GM12878 (cell line): ENCODE data around the gene ZNF808. TPM values are rescaled to one million over a fixed set of nuclear protein-coding genes. Genes with fewer than 3 reads are reported as not detected.

Experiments used
- BMI1 ChIP-seq: fragments of 450-650 bp; IDR thresholded peaks from 2 replicates; pipeline ENCODE4 v1.6.1; 2016; ENCODE audit warnings: mild to moderate bottlenecking, moderate library complexity, borderline replicate concordance
- ESRRA ChIP-seq: IDR thresholded peaks from 2 replicates; pipeline ENCODE4 v1.6.1; 2012; ENCODE audit warnings: mild to moderate bottlenecking, low read length, improper control_type of control experiment
- HDGF ChIP-seq: fragments of 450-650 bp; IDR thresholded peaks from 2 replicates; pipeline ENCODE4 v1.6.1; 2016; ENCODE audit warnings: antibody characterized with exemption
- JUNB ChIP-seq: IDR thresholded peaks from 2 replicates; pipeline ENCODE4 v1.6.1; 2016; ENCODE audit warnings: antibody characterized with exemption, mild to moderate bottlenecking
- LARP7 ChIP-seq: fragments of 450-650 bp; IDR thresholded peaks from 2 replicates; pipeline ENCODE4 v1.6.1; 2017; ENCODE audit warnings: mild to moderate bottlenecking
- NBN ChIP-seq: fragments of 450-650 bp; IDR thresholded peaks from 2 replicates; pipeline ENCODE4 v1.6.1; 2016
- NFXL1 ChIP-seq: fragments of 450-650 bp; IDR thresholded peaks from 2 replicates; pipeline ENCODE4 v1.6.1; 2017; ENCODE audit warnings: antibody characterized with exemption, mild to moderate bottlenecking, borderline replicate concordance
- SIN3A ChIP-seq: IDR thresholded peaks from 2 replicates; pipeline ENCODE4 v1.6.1; 2012; ENCODE audit warnings: low read depth, low read length, improper control_type of control experiment
- SPI1 ChIP-seq: IDR thresholded peaks from 2 replicates; pipeline ENCODE4 v1.6.1; 2011; ENCODE audit warnings: low read depth, mild to moderate bottlenecking, low read length, moderate library complexity, borderline replicate concordance; ENCODE audit not compliant: insufficient read depth
- SRF ChIP-seq, 2 experiments: IDR thresholded peaks; 2 replicates each; pipeline ENCODE4 v1.6.1; 2011; ENCODE audit warnings: low read depth in 2 of 2, low read length in 2 of 2, mild to moderate bottlenecking in 1 of 2, moderate library complexity in 1 of 2
- SUPT20H ChIP-seq: IDR thresholded peaks from 2 replicates; pipeline ENCODE4 v1.6.1; 2011; ENCODE audit warnings: low read depth, mild to moderate bottlenecking, low read length, moderate library complexity, borderline replicate concordance; ENCODE audit not compliant: control insufficient read depth
- TCF3 ChIP-seq: IDR thresholded peaks from 2 replicates; pipeline ENCODE4 v1.6.1; 2012; ENCODE audit warnings: low read depth, mild to moderate bottlenecking, low read length, borderline replicate concordance; ENCODE audit not compliant: insufficient read depth
- WRNIP1 ChIP-seq: IDR thresholded peaks from 2 replicates; pipeline ENCODE4 v1.6.1; 2011; ENCODE audit warnings: low read depth, low read length, improper control_type of control experiment, borderline replicate concordance
- ZNF384 ChIP-seq: IDR thresholded peaks from 2 replicates; pipeline ENCODE4 v1.6.1; 2012; ENCODE audit warnings: low read depth, mild to moderate bottlenecking, low read length, improper control_type of control experiment, borderline replicate concordance
- ZNF622 ChIP-seq: fragments of 450-650 bp; IDR thresholded peaks from 2 replicates; pipeline ENCODE4 v1.6.1; 2017; ENCODE audit warnings: mild to moderate bottlenecking, inconsistent platforms
- polyA plus RNA-seq, 11 experiments: library from polyadenylated mRNA; depleted of rRNA in 4 of 11; unstranded in 6 of 11; stranded (reverse) in 5 of 11; fragments of >200 nt; fragmentation: Nextera tagmentation in 4 of 11; fragmentation: Illumina TruSeq in 1 of 11; extraction: Ambion mirVana in 4 of 11; extraction: Trizol in 1 of 11; gene quantifications; 1 replicate in 1 of 11; 2 replicates in 10 of 11; pipeline versions ENCODE4 v1.2.1 to v1.2.3, GENCODE V29; 2011 to 2016; ENCODE audit warnings: inconsistent platforms in 2 of 11, missing spikeins in 2 of 11, low read depth in 1 of 11
- total RNA-seq, 4 experiments: library from RNA; depleted of rRNA in 3 of 4; stranded (reverse); fragments of >200 nt in 3 of 4; fragmentation: Illumina TruSeq in 1 of 4; extraction: Trizol in 1 of 4; gene quantifications; 2 replicates each; pipeline versions ENCODE4 v1.2.1 to v1.2.3, GENCODE V29; 2013 to 2021
- TF ChIP-seq, protein P1 (sequence below): IDR thresholded peaks from 2 replicates; pipeline ENCODE4 v1.6.1; 2011; ENCODE audit warnings: borderline replicate concordance, low read depth, mild to moderate bottlenecking, moderate library complexity, low read length; ENCODE audit not compliant: insufficient read depth, poor library complexity, severe bottlenecking
- TF ChIP-seq, protein P2 (sequence below): fragments of 450-650 bp; IDR thresholded peaks from 2 replicates; pipeline ENCODE4 v1.6.1; 2017; ENCODE audit warnings: low read depth, mild to moderate bottlenecking, moderate library complexity
- TF ChIP-seq, protein P3 (sequence below): fragments of 450-650 bp; IDR thresholded peaks from 2 replicates; pipeline ENCODE4 v1.6.1; 2017; ENCODE audit warnings: mild to moderate bottlenecking
- TF ChIP-seq, protein P4 (sequence below): fragments of 450-650 bp; IDR thresholded peaks from 2 replicates; pipeline ENCODE4 v1.6.1; 2018; ENCODE audit warnings: borderline replicate concordance, mild to moderate bottlenecking; ENCODE audit not compliant: partially characterized antibody

Gene ZNF808
- total and polyA plus RNA-seq, 10 of the 15 experiments (the other 5 are each of a cell fraction or from before 2014, with no cell fraction given), result 2.1 to 20.2 (median 7.2) TPM

DNA sequence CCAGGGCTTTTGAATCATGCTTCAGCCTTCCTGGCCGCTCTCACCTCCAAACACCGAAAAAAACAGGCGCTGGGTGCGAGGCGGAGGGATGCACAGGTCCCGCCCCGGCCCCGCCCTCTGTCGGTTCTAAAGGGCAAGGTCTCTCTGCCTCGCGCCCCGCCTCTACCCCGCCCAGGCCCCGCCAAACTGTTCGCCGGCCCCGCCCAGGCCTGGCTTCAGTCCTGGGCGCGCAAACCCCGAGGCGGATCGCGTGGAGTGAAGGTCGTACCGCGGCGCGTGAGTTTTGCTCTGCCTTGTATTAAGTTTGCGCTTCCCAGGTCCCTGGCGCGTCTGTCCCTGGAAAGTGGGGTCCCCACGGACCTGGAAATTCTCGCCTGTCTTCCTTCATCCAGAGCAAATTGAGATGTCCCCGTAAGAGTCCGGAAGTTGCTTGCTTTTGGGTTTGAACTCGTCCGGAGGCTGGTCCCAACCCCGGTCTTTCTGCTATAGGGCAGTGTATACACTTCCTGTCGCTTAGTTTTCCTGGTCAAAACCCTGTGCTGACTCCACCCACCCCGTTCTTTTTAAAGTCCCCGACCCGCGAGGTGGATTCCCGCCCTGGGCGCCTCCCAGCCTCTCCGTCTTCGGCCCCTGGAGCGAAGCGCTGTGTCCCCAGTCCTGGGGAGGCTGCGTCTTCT, 8.4 kb downstream of the ZNF808 start (continued):
- TF ChIP-seq SIN3A (peak; percentile 73), JUNB (peak; percentile 9; the same call in 1 of the 2 replicates), HDGF (no peak), WRNIP1 (no peak), SPI1 (no peak), ZNF622 (no peak), NFXL1 (no peak), NBN (peak; percentile 78), BMI1 (no peak), ESRRA (no peak), TCF3 (no peak), LARP7 (no peak), SRF (IDR thresholded peaks at IDR 0.05; ENCODE audit: low read depth in 2 of 2, low read length in 2 of 2) (no peak), SUPT20H (no peak), ZNF384 (no peak)
- TF ChIP-seq, protein P1, sequence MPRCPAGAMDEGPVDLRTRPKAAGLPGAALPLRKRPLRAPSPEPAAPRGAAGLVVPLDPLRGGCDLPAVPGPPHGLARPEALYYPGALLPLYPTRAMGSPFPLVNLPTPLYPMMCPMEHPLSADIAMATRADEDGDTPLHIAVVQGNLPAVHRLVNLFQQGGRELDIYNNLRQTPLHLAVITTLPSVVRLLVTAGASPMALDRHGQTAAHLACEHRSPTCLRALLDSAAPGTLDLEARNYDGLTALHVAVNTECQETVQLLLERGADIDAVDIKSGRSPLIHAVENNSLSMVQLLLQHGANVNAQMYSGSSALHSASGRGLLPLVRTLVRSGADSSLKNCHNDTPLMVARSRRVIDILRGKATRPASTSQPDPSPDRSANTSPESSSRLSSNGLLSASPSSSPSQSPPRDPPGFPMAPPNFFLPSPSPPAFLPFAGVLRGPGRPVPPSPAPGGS, result no peak
- TF ChIP-seq, protein P2, sequence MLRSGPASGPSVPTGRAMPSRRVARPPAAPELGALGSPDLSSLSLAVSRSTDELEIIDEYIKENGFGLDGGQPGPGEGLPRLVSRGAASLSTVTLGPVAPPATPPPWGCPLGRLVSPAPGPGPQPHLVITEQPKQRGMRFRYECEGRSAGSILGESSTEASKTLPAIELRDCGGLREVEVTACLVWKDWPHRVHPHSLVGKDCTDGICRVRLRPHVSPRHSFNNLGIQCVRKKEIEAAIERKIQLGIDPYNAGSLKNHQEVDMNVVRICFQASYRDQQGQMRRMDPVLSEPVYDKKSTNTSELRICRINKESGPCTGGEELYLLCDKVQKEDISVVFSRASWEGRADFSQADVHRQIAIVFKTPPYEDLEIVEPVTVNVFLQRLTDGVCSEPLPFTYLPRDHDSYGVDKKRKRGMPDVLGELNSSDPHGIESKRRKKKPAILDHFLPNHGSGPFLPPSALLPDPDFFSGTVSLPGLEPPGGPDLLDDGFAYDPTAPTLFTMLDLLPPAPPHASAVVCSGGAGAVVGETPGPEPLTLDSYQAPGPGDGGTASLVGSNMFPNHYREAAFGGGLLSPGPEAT, result peak; percentile 86
- TF ChIP-seq, protein P3, sequence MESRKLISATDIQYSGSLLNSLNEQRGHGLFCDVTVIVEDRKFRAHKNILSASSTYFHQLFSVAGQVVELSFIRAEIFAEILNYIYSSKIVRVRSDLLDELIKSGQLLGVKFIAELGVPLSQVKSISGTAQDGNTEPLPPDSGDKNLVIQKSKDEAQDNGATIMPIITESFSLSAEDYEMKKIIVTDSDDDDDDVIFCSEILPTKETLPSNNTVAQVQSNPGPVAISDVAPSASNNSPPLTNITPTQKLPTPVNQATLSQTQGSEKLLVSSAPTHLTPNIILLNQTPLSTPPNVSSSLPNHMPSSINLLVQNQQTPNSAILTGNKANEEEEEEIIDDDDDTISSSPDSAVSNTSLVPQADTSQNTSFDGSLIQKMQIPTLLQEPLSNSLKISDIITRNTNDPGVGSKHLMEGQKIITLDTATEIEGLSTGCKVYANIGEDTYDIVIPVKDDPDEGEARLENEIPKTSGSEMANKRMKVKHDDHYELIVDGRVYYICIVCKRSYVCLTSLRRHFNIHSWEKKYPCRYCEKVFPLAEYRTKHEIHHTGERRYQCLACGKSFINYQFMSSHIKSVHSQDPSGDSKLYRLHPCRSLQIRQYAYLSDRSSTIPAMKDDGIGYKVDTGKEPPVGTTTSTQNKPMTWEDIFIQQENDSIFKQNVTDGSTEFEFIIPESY, result no peak
- TF ChIP-seq, protein P4, sequence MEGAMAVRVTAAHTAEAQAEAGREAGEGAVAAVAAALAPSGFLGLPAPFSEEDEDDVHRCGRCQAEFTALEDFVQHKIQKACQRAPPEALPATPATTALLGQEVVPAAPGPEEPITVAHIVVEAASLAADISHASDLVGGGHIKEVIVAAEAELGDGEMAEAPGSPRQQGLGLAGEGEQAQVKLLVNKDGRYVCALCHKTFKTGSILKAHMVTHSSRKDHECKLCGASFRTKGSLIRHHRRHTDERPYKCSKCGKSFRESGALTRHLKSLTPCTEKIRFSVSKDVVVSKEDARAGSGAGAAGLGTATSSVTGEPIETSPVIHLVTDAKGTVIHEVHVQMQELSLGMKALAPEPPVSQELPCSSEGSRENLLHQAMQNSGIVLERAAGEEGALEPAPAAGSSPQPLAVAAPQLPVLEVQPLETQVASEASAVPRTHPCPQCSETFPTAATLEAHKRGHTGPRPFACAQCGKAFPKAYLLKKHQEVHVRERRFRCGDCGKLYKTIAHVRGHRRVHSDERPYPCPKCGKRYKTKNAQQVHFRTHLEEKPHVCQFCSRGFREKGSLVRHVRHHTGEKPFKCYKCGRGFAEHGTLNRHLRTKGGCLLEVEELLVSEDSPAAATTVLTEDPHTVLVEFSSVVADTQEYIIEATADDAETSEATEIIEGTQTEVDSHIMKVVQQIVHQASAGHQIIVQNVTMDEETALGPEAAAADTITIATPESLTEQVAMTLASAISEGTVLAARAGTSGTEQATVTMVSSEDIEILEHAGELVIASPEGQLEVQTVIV, result peak; percentile 65
